Progenitor cell of endocrine pancreas (in vitro differentiated cells): ENCODE measurements around the gene CLEC10A. TPM values are rescaled to one million over a fixed set of nuclear protein-coding genes. Genes with fewer than 3 reads are reported as not detected.
"Not testable (repeated sequence)": the region's sequence is repeated elsewhere in the genome, so short reads cannot be mapped to it uniquely, and the experiment has no call there.

Experiments
- DNase-seq: peaks from one replicate; pipeline ENCODE4 v3.0.0; 2021; ENCODE audit warnings: low spot score; ENCODE audit not compliant: unreplicated experiment
- H3K27ac Mint-ChIP-seq: 2 replicates; pipeline ENCODE4 v1.8.0; 2021; ENCODE audit warnings: mild to moderate bottlenecking, moderate library complexity, mixed read lengths
- H3K27me3 Mint-ChIP-seq: 2 replicates; pipeline ENCODE4 v1.8.0; 2021; ENCODE audit warnings: mixed read lengths
- H3K36me3 Mint-ChIP-seq: 2 replicates; pipeline ENCODE4 v1.8.0; 2022; ENCODE audit warnings: mixed read lengths; ENCODE audit not compliant: insufficient read depth
- H3K4me1 Mint-ChIP-seq: 2 replicates; pipeline ENCODE4 v1.8.0; 2021; ENCODE audit warnings: low read depth, mixed read lengths
- H3K4me3 Mint-ChIP-seq: 2 replicates; pipeline ENCODE4 v1.8.0; 2021; ENCODE audit warnings: low read depth, mild to moderate bottlenecking, moderate library complexity, mixed read lengths
- H3K9me3 Mint-ChIP-seq: 2 replicates; pipeline ENCODE4 v1.8.0; 2021; ENCODE audit warnings: low read depth, mixed read lengths
- total RNA-seq: library from RNA; stranded (reverse); gene quantifications from 2 replicates; pipeline ENCODE4 v1.2.1, GENCODE V29; 2021
- TF ChIP-seq, protein P1 (sequence below): fragments of 200-600 bp; sonication (generic); IDR thresholded peaks from one replicate; pipeline ENCODE4 v1.5.0; 2021; ENCODE audit warnings: antibody characterized with exemption, mild to moderate bottlenecking; ENCODE audit not compliant: unreplicated experiment

The CLEC10A gene
- total RNA-seq, 1 donor from 2014 or later = not detected

- Mint-ChIP-seq H3K27me3 (peaks cover 14% of the 10 kb centered on the region), H3K27ac (no peak overlapping the region), H3K36me3 (no peaks in the 10 kb centered on the region), H3K9me3 (no peaks in the 10 kb centered on the region), H3K4me3 (no peak overlapping the region), H3K4me1 (peaks cover 23% of the 10 kb centered on the region)
- TF ChIP-seq, protein P1, sequence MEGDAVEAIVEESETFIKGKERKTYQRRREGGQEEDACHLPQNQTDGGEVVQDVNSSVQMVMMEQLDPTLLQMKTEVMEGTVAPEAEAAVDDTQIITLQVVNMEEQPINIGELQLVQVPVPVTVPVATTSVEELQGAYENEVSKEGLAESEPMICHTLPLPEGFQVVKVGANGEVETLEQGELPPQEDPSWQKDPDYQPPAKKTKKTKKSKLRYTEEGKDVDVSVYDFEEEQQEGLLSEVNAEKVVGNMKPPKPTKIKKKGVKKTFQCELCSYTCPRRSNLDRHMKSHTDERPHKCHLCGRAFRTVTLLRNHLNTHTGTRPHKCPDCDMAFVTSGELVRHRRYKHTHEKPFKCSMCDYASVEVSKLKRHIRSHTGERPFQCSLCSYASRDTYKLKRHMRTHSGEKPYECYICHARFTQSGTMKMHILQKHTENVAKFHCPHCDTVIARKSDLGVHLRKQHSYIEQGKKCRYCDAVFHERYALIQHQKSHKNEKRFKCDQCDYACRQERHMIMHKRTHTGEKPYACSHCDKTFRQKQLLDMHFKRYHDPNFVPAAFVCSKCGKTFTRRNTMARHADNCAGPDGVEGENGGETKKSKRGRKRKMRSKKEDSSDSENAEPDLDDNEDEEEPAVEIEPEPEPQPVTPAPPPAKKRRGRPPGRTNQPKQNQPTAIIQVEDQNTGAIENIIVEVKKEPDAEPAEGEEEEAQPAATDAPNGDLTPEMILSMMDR = no peak
- no peak for DNase-seq
These were observed 31.1 kb downstream of the CLEC10A start for GRCh38 chr17:7048968-7049367.

DNA sequence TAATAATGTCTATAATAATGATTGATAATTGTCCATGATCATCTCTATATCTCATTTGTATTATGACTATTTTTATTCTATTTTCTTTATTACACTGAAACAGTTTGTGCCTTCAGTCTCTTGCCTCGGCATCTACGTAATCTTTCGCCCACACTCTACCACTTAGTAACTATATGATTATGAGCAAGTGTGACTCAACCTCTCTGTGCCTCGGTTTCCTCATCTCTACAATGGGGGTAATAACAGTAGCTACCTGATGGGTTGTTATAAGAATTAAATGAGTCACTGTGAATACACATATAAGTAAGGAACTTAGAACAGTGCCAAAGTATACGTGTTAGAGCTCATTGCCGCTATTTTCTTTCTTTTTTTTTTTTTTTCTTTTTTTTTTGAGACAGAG is 32.5 kb downstream of the CLEC10A start:
- TF ChIP-seq, protein P1 = no peak
- Mint-ChIP-seq H3K27me3 (peaks cover 21% of the 10 kb centered on the region), H3K9me3 (no peaks in the 10 kb centered on the region), H3K27ac (no peak overlapping the region), H3K36me3 (no peaks in the 10 kb centered on the region), H3K4me1 (peaks cover 25% of the 10 kb centered on the region), H3K4me3 (no peak overlapping the region)
- DNase-seq = no peak

- H3K27me3 Mint-ChIP-seq = peaks cover 28% of the 10 kb centered on the region
- H3K4me3 Mint-ChIP-seq = peak overlapping the region; percentile 39
- peaks cover 25% of the 10 kb centered on the region for H3K4me1 Mint-ChIP-seq
- not testable (repeated sequence) for H3K36me3 Mint-ChIP-seq, H3K27ac Mint-ChIP-seq, H3K9me3 Mint-ChIP-seq, DNase-seq
These were observed 33.2 kb downstream of the CLEC10A start for GRCh38 chr17:7046725-7047397.

DNA sequence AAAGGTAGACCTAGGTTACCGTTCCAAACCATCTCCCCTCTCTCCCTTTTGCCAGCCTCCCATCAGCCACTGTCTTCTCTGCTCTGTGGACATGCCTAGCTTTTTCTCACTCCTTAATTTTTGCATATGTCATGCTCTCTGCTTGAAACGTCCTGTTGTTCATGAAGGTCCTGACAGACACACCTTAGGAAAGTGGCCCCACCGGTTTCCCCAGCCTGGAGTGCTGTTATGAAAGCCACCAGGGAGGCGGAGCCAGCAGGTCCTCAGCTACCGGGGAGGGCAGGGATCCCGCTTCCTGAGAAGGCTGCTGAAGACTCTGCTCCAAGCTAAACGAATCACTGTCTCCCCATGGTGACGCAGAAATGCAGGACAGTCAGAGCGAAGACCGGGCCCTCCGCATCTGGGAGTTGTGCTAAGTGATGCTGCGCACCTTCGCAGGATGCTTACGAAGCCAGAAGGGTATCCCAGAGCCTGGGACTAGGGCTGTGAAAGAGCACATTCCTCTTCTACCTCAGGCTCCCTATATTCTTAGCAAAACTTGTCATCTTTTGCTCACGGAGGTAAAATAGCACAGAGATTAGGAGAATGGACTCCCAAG is 33.8 kb downstream of the CLEC10A start:
- Mint-ChIP-seq H3K27ac (peak overlapping the region; percentile 92), H3K36me3 (no peaks in the 10 kb centered on the region), H3K4me3 (peak overlapping the region; percentile 39), H3K4me1 (peaks cover 25% of the 10 kb centered on the region), H3K9me3 (no peaks in the 10 kb centered on the region), H3K27me3 (peaks cover 34% of the 10 kb centered on the region)
- DNase-seq = peak; percentile 43
- TF ChIP-seq, protein P1 = peak; percentile 13

- TF ChIP-seq, protein P1 = peak; percentile 91
- Mint-ChIP-seq H3K9me3 (no peaks in the 10 kb centered on the region), H3K27ac (peak overlapping the region; percentile 92), H3K27me3 (peaks cover 38% of the 10 kb centered on the region), H3K36me3 (no peaks in the 10 kb centered on the region), H3K4me3 (peak overlapping the region; percentile 39), H3K4me1 (peaks cover 25% of the 10 kb centered on the region)
- no peak for DNase-seq
These were observed 34.4 kb downstream of the CLEC10A start for GRCh38 chr17:7045492-7046126.
